ENCODE data around the gene TARS2.

TARS2 gene

GRCh38 chr1:150486966-150487762 lies at the start of gene TARS2:
TARS2 (plus strand) TSS chr1:150487419; CDS start chr1:150487451, 32 bp downstream.
- H3K4me3 Mint-ChIP-seq: peak within 1 kb of the TSS; percentile 93
- peaks cover 29% of the 10 kb centered on the region for H3K36me3 Mint-ChIP-seq (ENCODE audit: low read depth)
- peak within 1 kb of the TSS; percentile 98 for H3K27ac Mint-ChIP-seq
- H3K4me1 Mint-ChIP-seq (ENCODE audit: low read depth): peaks cover 23% of the 10 kb centered on the region
- no peaks in the 10 kb centered on the region for H3K27me3 Mint-ChIP-seq
- H3K9me3 Mint-ChIP-seq: no peaks in the 10 kb centered on the region

- H3K4me1 Mint-ChIP-seq (ENCODE audit: low read depth): peaks cover 9% of the 10 kb centered on the region
- no peaks in the 10 kb centered on the region for H3K27me3 Mint-ChIP-seq
- H3K36me3 Mint-ChIP-seq (ENCODE audit: low read depth): peaks cover 38% of the 10 kb centered on the region
- H3K4me3 Mint-ChIP-seq: no peak overlapping the region
- no peak overlapping the region for H3K27ac Mint-ChIP-seq
- H3K9me3 Mint-ChIP-seq: no peaks in the 10 kb centered on the region
Measured at GRCh38 chr1:150441121-150441520, 46.1 kb upstream of the TARS2 start.

- Mint-ChIP-seq H3K27me3 (no peaks in the 10 kb centered on the region), H3K4me1 (ENCODE audit: low read depth) (peaks cover 9% of the 10 kb centered on the region), H3K27ac (peak overlapping the region; percentile 80), H3K4me3 (no peak overlapping the region), H3K9me3 (no peaks in the 10 kb centered on the region), H3K36me3 (ENCODE audit: low read depth) (peaks cover 57% of the 10 kb centered on the region)
Measured at GRCh38 chr1:150444232-150444631, 43.0 kb upstream of the TARS2 start.

- Mint-ChIP-seq H3K9me3 (no peaks in the 10 kb centered on the region), H3K4me1 (ENCODE audit: low read depth) (no peaks in the 10 kb centered on the region), H3K4me3 (no peak overlapping the region), H3K27ac (no peak overlapping the region), H3K27me3 (no peaks in the 10 kb centered on the region), H3K36me3 (ENCODE audit: low read depth) (peaks cover 24% of the 10 kb centered on the region)
Measured at GRCh38 chr1:150456146-150456647, 31.0 kb upstream of the TARS2 start.

GRCh38 chr1:150464422-150464826 lies 22.8 kb upstream of the TARS2 start:
- H3K4me3 Mint-ChIP-seq: no peak overlapping the region
- peaks cover 23% of the 10 kb centered on the region for H3K36me3 Mint-ChIP-seq (ENCODE audit: low read depth)
- peak overlapping the region; percentile 9 for H3K27ac Mint-ChIP-seq
- no peaks in the 10 kb centered on the region for H3K27me3 Mint-ChIP-seq
- H3K4me1 Mint-ChIP-seq (ENCODE audit: low read depth): peaks cover 5% of the 10 kb centered on the region
- H3K9me3 Mint-ChIP-seq: no peaks in the 10 kb centered on the region

GRCh38 chr1:150466964-150467363 lies 20.3 kb upstream of the TARS2 start:
- Mint-ChIP-seq H3K27ac (no peak overlapping the region), H3K27me3 (no peaks in the 10 kb centered on the region), H3K4me3 (no peak overlapping the region), H3K36me3 (ENCODE audit: low read depth) (peaks cover 39% of the 10 kb centered on the region), H3K9me3 (no peaks in the 10 kb centered on the region), H3K4me1 (ENCODE audit: low read depth) (peaks cover 5% of the 10 kb centered on the region)

GRCh38 chr1:150469291-150469690 lies 17.9 kb upstream of the TARS2 start:
- H3K9me3 Mint-ChIP-seq: no peaks in the 10 kb centered on the region
- peaks cover 49% of the 10 kb centered on the region for H3K36me3 Mint-ChIP-seq (ENCODE audit: low read depth)
- H3K4me1 Mint-ChIP-seq (ENCODE audit: low read depth): peaks cover 2% of the 10 kb centered on the region
- H3K27ac Mint-ChIP-seq: no peak overlapping the region
- no peak overlapping the region for H3K4me3 Mint-ChIP-seq
- H3K27me3 Mint-ChIP-seq: no peaks in the 10 kb centered on the region

GRCh38 chr1:150472601-150473200 lies 14.5 kb upstream of the TARS2 start:
- Mint-ChIP-seq H3K9me3 (no peaks in the 10 kb centered on the region), H3K36me3 (ENCODE audit: low read depth) (peaks cover 35% of the 10 kb centered on the region), H3K4me1 (ENCODE audit: low read depth) (peaks cover 18% of the 10 kb centered on the region), H3K27ac (no peak overlapping the region), H3K27me3 (no peaks in the 10 kb centered on the region), H3K4me3 (no peak overlapping the region)

GRCh38 chr1:150473659-150474058 lies 13.6 kb upstream of the TARS2 start:
- Mint-ChIP-seq H3K27ac (no peak overlapping the region), H3K36me3 (ENCODE audit: low read depth) (peaks cover 35% of the 10 kb centered on the region), H3K9me3 (no peaks in the 10 kb centered on the region), H3K27me3 (no peaks in the 10 kb centered on the region), H3K4me3 (no peak overlapping the region), H3K4me1 (ENCODE audit: low read depth) (peaks cover 19% of the 10 kb centered on the region)

GRCh38 chr1:150474869-150475268 lies 12.3 kb upstream of the TARS2 start:
- Mint-ChIP-seq H3K36me3 (ENCODE audit: low read depth) (peaks cover 33% of the 10 kb centered on the region), H3K27me3 (no peaks in the 10 kb centered on the region), H3K4me1 (ENCODE audit: low read depth) (peaks cover 19% of the 10 kb centered on the region), H3K9me3 (no peaks in the 10 kb centered on the region), H3K27ac (no peak overlapping the region), H3K4me3 (no peak overlapping the region)

- peaks cover 19% of the 10 kb centered on the region for H3K4me1 Mint-ChIP-seq (ENCODE audit: low read depth)
- no peaks in the 10 kb centered on the region for H3K27me3 Mint-ChIP-seq
- no peak overlapping the region for H3K27ac Mint-ChIP-seq
- no peak overlapping the region for H3K4me3 Mint-ChIP-seq
- no peaks in the 10 kb centered on the region for H3K9me3 Mint-ChIP-seq
- H3K36me3 Mint-ChIP-seq (ENCODE audit: low read depth): peaks cover 14% of the 10 kb centered on the region
Measured at GRCh38 chr1:150476754-150477153, 10.5 kb upstream of the TARS2 start.

- Mint-ChIP-seq H3K27me3 (no peaks in the 10 kb centered on the region), H3K27ac (peak overlapping the region; percentile 41), H3K4me3 (no peak overlapping the region), H3K36me3 (ENCODE audit: low read depth) (peaks cover 9% of the 10 kb centered on the region), H3K4me1 (ENCODE audit: low read depth) (peaks cover 19% of the 10 kb centered on the region), H3K9me3 (no peaks in the 10 kb centered on the region)
Measured at GRCh38 chr1:150477320-150477719, 9.9 kb upstream of the TARS2 start.

- no peaks in the 10 kb centered on the region for H3K27me3 Mint-ChIP-seq
- peak overlapping the region; percentile 41 for H3K27ac Mint-ChIP-seq
- H3K4me3 Mint-ChIP-seq: no peak overlapping the region
- peaks cover 4% of the 10 kb centered on the region for H3K36me3 Mint-ChIP-seq (ENCODE audit: low read depth)
- no peaks in the 10 kb centered on the region for H3K9me3 Mint-ChIP-seq
- peaks cover 19% of the 10 kb centered on the region for H3K4me1 Mint-ChIP-seq (ENCODE audit: low read depth)
Measured at GRCh38 chr1:150477733-150478132, 9.5 kb upstream of the TARS2 start.

- Mint-ChIP-seq H3K4me1 (ENCODE audit: low read depth) (peaks cover 19% of the 10 kb centered on the region), H3K36me3 (ENCODE audit: low read depth) (no peaks in the 10 kb centered on the region), H3K27me3 (no peaks in the 10 kb centered on the region), H3K27ac (no peak overlapping the region), H3K4me3 (no peak overlapping the region), H3K9me3 (no peaks in the 10 kb centered on the region)
Measured at GRCh38 chr1:150479370-150479769, 7.8 kb upstream of the TARS2 start.

GRCh38 chr1:150479927-150480352 lies 7.3 kb upstream of the TARS2 start:
- no peak overlapping the region for H3K4me3 Mint-ChIP-seq
- no peaks in the 10 kb centered on the region for H3K27me3 Mint-ChIP-seq
- H3K36me3 Mint-ChIP-seq (ENCODE audit: low read depth): no peaks in the 10 kb centered on the region
- no peak overlapping the region for H3K27ac Mint-ChIP-seq
- H3K4me1 Mint-ChIP-seq (ENCODE audit: low read depth): peaks cover 19% of the 10 kb centered on the region
- H3K9me3 Mint-ChIP-seq: no peaks in the 10 kb centered on the region
